Heart left ventricle (tissue), 16 donors: ENCODE results near the gene TPPP3. TPM values are rescaled to one million over a fixed set of nuclear protein-coding genes. Genes with fewer than 3 reads are reported as not detected.

Experiments used
- ATAC-seq, 4 donors: fragments of 200-7000 bp; cut with Tn5 transposase; one replicate each; pipeline ENCODE4 v1.9.1; 2020 to 2022; ENCODE audit warnings: moderate library complexity in 4 of 4, mild to moderate bottlenecking in 3 of 4, moderate number of reproducible peaks in 1 of 4
- DNase-seq, 5 donors: peaks; one replicate each; pipeline ENCODE4 v3.0.0-alpha.2; 2020
- H3K27ac ChIP-seq, 12 donors: fragments of 200-600 bp; sonication (generic) in 4 of 12; one replicate each; pipeline versions ENCODE4 v1.5.0 to v1.8.0; 2016 to 2022; ENCODE audit warnings: mild to moderate bottlenecking in 2 of 12
- H3K27me3 ChIP-seq, 9 donors: fragments of 200-600 bp; sonication (generic) in 2 of 9; one replicate each; pipeline versions ENCODE4 v1.5.1 to v1.8.0; 2016 to 2022; ENCODE audit warnings: mild to moderate bottlenecking in 3 of 9
- H3K36me3 ChIP-seq, 9 donors: fragments of 200-600 bp; sonication (generic) in 2 of 9; one replicate each; pipeline versions ENCODE4 v1.5.0 to v1.8.0; 2018 to 2022; ENCODE audit warnings: mild to moderate bottlenecking in 2 of 9
- H3K4me1 ChIP-seq, 12 donors: fragments of 200-600 bp; sonication (generic) in 4 of 12; one replicate each; pipeline versions ENCODE4 v1.5.0 to v1.8.0; 2016 to 2022; ENCODE audit warnings: mild to moderate bottlenecking in 3 of 12
- H3K4me3 ChIP-seq, 12 donors: fragments of 200-600 bp; sonication (generic) in 4 of 12; one replicate each; pipeline versions ENCODE4 v1.5.0 to v1.8.0; 2017 to 2022; ENCODE audit warnings: mild to moderate bottlenecking in 9 of 12, moderate library complexity in 4 of 12
- H3K9me3 ChIP-seq, 12 donors: fragments of 200-600 bp; sonication (generic) in 4 of 12; one replicate each; pipeline versions ENCODE4 v1.5.0 to v1.8.0; 2016 to 2022; ENCODE audit warnings: mild to moderate bottlenecking in 1 of 12
- CTCF ChIP-seq, 12 donors: fragments of 200-600 bp; sonication (generic) in 4 of 12; IDR thresholded peaks; one replicate each; pipeline versions ENCODE4 v1.5.0 to v1.8.0; 2018 to 2022; ENCODE audit warnings: antibody characterized with exemption in 12 of 12, mild to moderate bottlenecking in 5 of 12
- POLR2A ChIP-seq, 2 donors: fragments of 450-650 bp; IDR thresholded peaks; one replicate each; pipeline ENCODE4 v1.6.1; 2017; ENCODE audit warnings: antibody characterized with exemption in 2 of 2, mild to moderate bottlenecking in 2 of 2, moderate library complexity in 2 of 2
- WGBS, 4 donors: extraction: QIAGEN DNeasy Blood & Tissue Kit in 2 of 4; methylation state at CpG; one replicate each; pipeline versions ENCODE4 v1.1.5 to v1.1.7; 2013 to 2018; 5-methylcytosine and 5-hydroxymethylcytosine counted together
- intact Hi-C, 10 donors: fragments of 100-400 bp; cut with DNase I; formaldehyde crosslinking; loops; one replicate each; pipeline versions ENCODE4 v1.11.1 to v1.14.2; 2022
- polyA plus RNA-seq, 2 donors: library from polyadenylated mRNA; stranded (reverse); fragments of 200-250 nt; gene quantifications; one replicate each; pipeline ENCODE4 v1.2.3, GENCODE V29; 2013
- total RNA-seq, 9 donors: library from RNA; depleted of rRNA in 2 of 9; stranded (reverse); fragments of >200 nt in 2 of 9; fragmentation: NEBNext Ultra II Directional in 3 of 9; extraction: Animal tissue kit (Norgen Biotek cat#: 25700) in 3 of 9; gene quantifications; one replicate each; pipeline versions ENCODE4 v1.1.0 to v1.2.4, GENCODE V29; 2016 to 2023
- donor health status: ischemic (EF 13 %, LVEDD 7.1; RV severe dilation, severe dysfunction).
- donor health status: healthy with polysubstance abuse.
- donor health status: DM: no; HTN: yes; CAD: no.
- donor health status: DM: no; HTN: no; CAD: no.
- donor health status: ischemic (EF 25% LVEDD 6.9; RV normal size, moderate dysfunction).
- donor health status: ischemic (EF 25% LVEDD 5.7; RV mildly dilated, moderate dysfunction).
- donor health status: healthy.
- donor health status: DM: yes; HTN: yes; CAD: no.
- donor health status: ischemic (EF 35%, LVEDD 5.7; RV mildly dilated, moderate dysfunction).
- donor health status: nonischemic (EF 11% LVEDD 7.7; RV severe dilation, severe dysfunction).
- donor health status: DM: yes; HTN: yes; CAD: no.
- donor health status: PGD.
- donor health status: ischemic (EF 29% LVEDD 5.4; RV normal size, mild dysfunction).
- donor health status: nonischemic (EF 23%, LVEDD 6.1; RV moderate dilation, normal function).

Gene TPPP3
- total and polyA plus RNA-seq, 11 donors, result 7.0 to 20.1 (median 10.3) TPM

GRCh38 chr16:67411339-67411738, 18.0 kb upstream of the TPPP3 start:
- intact Hi-C loops, result no loop called here
- DNase-seq (no peak), ATAC-seq (no peak)
- Histone ChIP-seq H3K4me1 (peaks cover 0 to 31% (median 20%) of the 10 kb centered on the region in 12 donors), H3K4me3 (no peak overlapping the region), H3K27ac (no peak overlapping the region), H3K9me3 (no peaks in the 10 kb centered on the region), H3K27me3 (no peaks in the 10 kb centered on the region), H3K36me3 (no peaks in the 10 kb centered on the region)
- TF ChIP-seq POLR2A (IDR thresholded peaks at IDR 0.05), result no peak
- TF ChIP-seq CTCF (IDR thresholded peaks at IDR 0.05), result no peak
- 92 to 97% (median 96%) methylated on average over 3 of the region's 3 CpGs for WGBS, 4 donors

GRCh38 chr16:67409631-67410030, 16.3 kb upstream of the TPPP3 start:
- intact Hi-C loops, result no loop called here
- Histone ChIP-seq H3K36me3 (no peaks in the 10 kb centered on the region), H3K27ac (no peak overlapping the region), H3K4me1 (peaks cover 0 to 36% (median 18%) of the 10 kb centered on the region in 12 donors), H3K4me3 (no peak overlapping the region), H3K27me3 (no peaks in the 10 kb centered on the region), H3K9me3 (no peaks in the 10 kb centered on the region)
- DNase-seq, result no peak
- WGBS, 4 donors, result 83 to 91% (median 88%) methylated on average over 3 to 9 of the region's 9 CpGs
- no peak for ATAC-seq
- TF ChIP-seq CTCF (IDR thresholded peaks at IDR 0.05), result no peak

- H3K27me3 ChIP-seq, result no peaks in the 10 kb centered on the region
- H3K9me3 ChIP-seq, result no peaks in the 10 kb centered on the region
- no peaks in the 10 kb centered on the region for H3K36me3 ChIP-seq
- DNase-seq (no peak), ATAC-seq (no peak)
- peak overlapping the region in 1 of 12 donors; percentile 75 for H3K27ac ChIP-seq
- no peak overlapping the region for H3K4me3 ChIP-seq
- intact Hi-C loops, result no loop called here
- peaks cover 0 to 33% (median 18%) of the 10 kb centered on the region in 12 donors for H3K4me1 ChIP-seq
- WGBS, 4 donors, result 86 to 91% (median 90%) methylated on average over 6 of the region's 6 CpGs
- TF ChIP-seq POLR2A (IDR thresholded peaks at IDR 0.05) (no peak), CTCF (IDR thresholded peaks at IDR 0.05) (no peak)
These were observed 14.6 kb upstream of the TPPP3 start for GRCh38 chr16:67407788-67408452.

- Histone ChIP-seq H3K9me3 (no peaks in the 10 kb centered on the region), H3K4me3 (no peak overlapping the region), H3K27me3 (no peaks in the 10 kb centered on the region), H3K36me3 (no peaks in the 10 kb centered on the region), H3K27ac (peak overlapping the region in 10 of 12 donors; percentile 48 to 87 (median 74)), H3K4me1 (peaks cover 0 to 33% (median 18%) of the 10 kb centered on the region in 12 donors)
- TF ChIP-seq POLR2A (IDR thresholded peaks at IDR 0.05), result no peak
- TF ChIP-seq CTCF (IDR thresholded peaks at IDR 0.05), result no peak
- ATAC-seq, result no peak
- WGBS, 4 donors, result 76 to 98% (median 89%) methylated on average over 3 to 7 of the region's 7 CpGs
- DNase-seq, result no peak
- intact Hi-C loops, result no loop called here
These were observed 14.0 kb upstream of the TPPP3 start for GRCh38 chr16:67407176-67407787.
